ENCODE data around the gene FCAMR.

FCAMR gene

GRCh38 chr1:206982216-206982615 is 12.0 kb upstream of the FCAMR start:
- H3K4me3 ChIP-seq (ENCODE audit: low read length), result no peak overlapping the region
- no peaks in the 10 kb centered on the region for H3K36me3 ChIP-seq (ENCODE audit: insufficient read depth, low read length)
- H3K27me3 ChIP-seq (ENCODE audit: insufficient read depth, low read length), result peaks cover 18% of the 10 kb centered on the region
- H3K9me3 ChIP-seq (ENCODE audit: low read length), result no peaks in the 10 kb centered on the region
- no peak overlapping the region for H2AFZ ChIP-seq (ENCODE audit: low read depth, low read length)
- no peaks in the 10 kb centered on the region for H3K4me1 ChIP-seq (ENCODE audit: insufficient read depth, low read length)

- H3K9me3 ChIP-seq (ENCODE audit: low read length), result no peaks in the 10 kb centered on the region
- no peaks in the 10 kb centered on the region for H3K27me3 ChIP-seq (ENCODE audit: insufficient read depth, low read length)
- no peak overlapping the region for H3K4me3 ChIP-seq (ENCODE audit: low read length)
- no peak overlapping the region for H2AFZ ChIP-seq (ENCODE audit: low read depth, low read length)
- H3K4me1 ChIP-seq (ENCODE audit: insufficient read depth, low read length), result no peaks in the 10 kb centered on the region
- no peaks in the 10 kb centered on the region for H3K36me3 ChIP-seq (ENCODE audit: insufficient read depth, low read length)
Observed at GRCh38 chr1:206979379-206980043, 9.3 kb upstream of the FCAMR start.

- no peak overlapping the region for H3K4me3 ChIP-seq (ENCODE audit: low read length)
- H3K36me3 ChIP-seq (ENCODE audit: insufficient read depth, low read length), result no peaks in the 10 kb centered on the region
- no peaks in the 10 kb centered on the region for H3K4me1 ChIP-seq (ENCODE audit: insufficient read depth, low read length)
- no peak overlapping the region for H2AFZ ChIP-seq (ENCODE audit: low read depth, low read length)
- no peaks in the 10 kb centered on the region for H3K27me3 ChIP-seq (ENCODE audit: insufficient read depth, low read length)
- H3K9me3 ChIP-seq (ENCODE audit: low read length), result no peaks in the 10 kb centered on the region
Observed at GRCh38 chr1:206978259-206978658, 8.0 kb upstream of the FCAMR start.

GRCh38 chr1:206975306-206975705 is 5.0 kb upstream of the FCAMR start:
- H3K4me1 ChIP-seq (ENCODE audit: insufficient read depth, low read length), result no peaks in the 10 kb centered on the region
- H3K4me3 ChIP-seq (ENCODE audit: low read length), result no peak overlapping the region
- peaks cover 2% of the 10 kb centered on the region for H3K27me3 ChIP-seq (ENCODE audit: insufficient read depth, low read length)
- H3K36me3 ChIP-seq (ENCODE audit: insufficient read depth, low read length), result no peaks in the 10 kb centered on the region
- H2AFZ ChIP-seq (ENCODE audit: low read depth, low read length), result no peak overlapping the region
- H3K9me3 ChIP-seq (ENCODE audit: low read length), result no peaks in the 10 kb centered on the region

GRCh38 chr1:206974140-206974539 is 3.9 kb upstream of the FCAMR start:
- Histone ChIP-seq H2AFZ (ENCODE audit: low read depth, low read length) (no peak overlapping the region), H3K4me3 (ENCODE audit: low read length) (no peak overlapping the region), H3K27me3 (ENCODE audit: insufficient read depth, low read length) (peaks cover 5% of the 10 kb centered on the region), H3K4me1 (ENCODE audit: insufficient read depth, low read length) (no peaks in the 10 kb centered on the region), H3K9me3 (ENCODE audit: low read length) (no peaks in the 10 kb centered on the region), H3K36me3 (ENCODE audit: insufficient read depth, low read length) (no peaks in the 10 kb centered on the region)

GRCh38 chr1:206972728-206973127 is 2.5 kb upstream of the FCAMR start:
- H3K36me3 ChIP-seq (ENCODE audit: insufficient read depth, low read length), result no peaks in the 10 kb centered on the region
- H3K4me3 ChIP-seq (ENCODE audit: low read length), result no peak overlapping the region
- H3K4me1 ChIP-seq (ENCODE audit: insufficient read depth, low read length), result no peaks in the 10 kb centered on the region
- H2AFZ ChIP-seq (ENCODE audit: low read depth, low read length), result no peak overlapping the region
- H3K9me3 ChIP-seq (ENCODE audit: low read length), result no peaks in the 10 kb centered on the region
- H3K27me3 ChIP-seq (ENCODE audit: insufficient read depth, low read length), result peaks cover 5% of the 10 kb centered on the region

- Histone ChIP-seq H3K36me3 (ENCODE audit: insufficient read depth, low read length) (no peaks in the 10 kb centered on the region), H3K9me3 (ENCODE audit: low read length) (no peaks in the 10 kb centered on the region), H3K27me3 (ENCODE audit: insufficient read depth, low read length) (peaks cover 5% of the 10 kb centered on the region), H3K4me3 (ENCODE audit: low read length) (no peak overlapping the region), H2AFZ (ENCODE audit: low read depth, low read length) (no peak overlapping the region), H3K4me1 (ENCODE audit: insufficient read depth, low read length) (no peaks in the 10 kb centered on the region)
Observed at GRCh38 chr1:206971029-206971655, 882 bp upstream of the FCAMR start.

GRCh38 chr1:206969090-206969489 is 1.2 kb downstream of the FCAMR start:
- no peak overlapping the region for H2AFZ ChIP-seq (ENCODE audit: low read depth, low read length)
- H3K27me3 ChIP-seq (ENCODE audit: insufficient read depth, low read length), result peaks cover 5% of the 10 kb centered on the region
- H3K9me3 ChIP-seq (ENCODE audit: low read length), result no peaks in the 10 kb centered on the region
- no peaks in the 10 kb centered on the region for H3K36me3 ChIP-seq (ENCODE audit: insufficient read depth, low read length)
- no peak overlapping the region for H3K4me3 ChIP-seq (ENCODE audit: low read length)
- H3K4me1 ChIP-seq (ENCODE audit: insufficient read depth, low read length), result no peaks in the 10 kb centered on the region

GRCh38 chr1:206967096-206967849 is 3.0 kb downstream of the FCAMR start:
- Histone ChIP-seq H3K4me3 (ENCODE audit: low read length) (no peak overlapping the region), H3K4me1 (ENCODE audit: insufficient read depth, low read length) (no peaks in the 10 kb centered on the region), H3K9me3 (ENCODE audit: low read length) (no peaks in the 10 kb centered on the region), H2AFZ (ENCODE audit: low read depth, low read length) (no peak overlapping the region), H3K36me3 (ENCODE audit: insufficient read depth, low read length) (no peaks in the 10 kb centered on the region), H3K27me3 (ENCODE audit: insufficient read depth, low read length) (peaks cover 5% of the 10 kb centered on the region)

GRCh38 chr1:206965781-206966180 is 4.5 kb downstream of the FCAMR start:
- Histone ChIP-seq H3K4me3 (ENCODE audit: low read length) (no peak overlapping the region), H2AFZ (ENCODE audit: low read depth, low read length) (no peak overlapping the region), H3K27me3 (ENCODE audit: insufficient read depth, low read length) (peaks cover 3% of the 10 kb centered on the region), H3K36me3 (ENCODE audit: insufficient read depth, low read length) (no peaks in the 10 kb centered on the region), H3K9me3 (ENCODE audit: low read length) (no peaks in the 10 kb centered on the region), H3K4me1 (ENCODE audit: insufficient read depth, low read length) (no peaks in the 10 kb centered on the region)

- no peaks in the 10 kb centered on the region for H3K9me3 ChIP-seq (ENCODE audit: low read length)
- H3K36me3 ChIP-seq (ENCODE audit: insufficient read depth, low read length), result no peaks in the 10 kb centered on the region
- H3K4me3 ChIP-seq (ENCODE audit: low read length), result no peak overlapping the region
- no peaks in the 10 kb centered on the region for H3K27me3 ChIP-seq (ENCODE audit: insufficient read depth, low read length)
- H2AFZ ChIP-seq (ENCODE audit: low read depth, low read length), result no peak overlapping the region
- no peaks in the 10 kb centered on the region for H3K4me1 ChIP-seq (ENCODE audit: insufficient read depth, low read length)
Observed at GRCh38 chr1:206963740-206964139, 6.5 kb downstream of the FCAMR start.

- no peaks in the 10 kb centered on the region for H3K9me3 ChIP-seq (ENCODE audit: low read length)
- H3K4me1 ChIP-seq (ENCODE audit: insufficient read depth, low read length), result no peaks in the 10 kb centered on the region
- no peaks in the 10 kb centered on the region for H3K36me3 ChIP-seq (ENCODE audit: insufficient read depth, low read length)
- H3K4me3 ChIP-seq (ENCODE audit: low read length), result no peak overlapping the region
- no peaks in the 10 kb centered on the region for H3K27me3 ChIP-seq (ENCODE audit: insufficient read depth, low read length)
- H2AFZ ChIP-seq (ENCODE audit: low read depth, low read length), result no peak overlapping the region
Observed at GRCh38 chr1:206963119-206963712, 7.0 kb downstream of the FCAMR start.

GRCh38 chr1:206962272-206962671 is 8.0 kb downstream of the FCAMR start:
- no peaks in the 10 kb centered on the region for H3K9me3 ChIP-seq (ENCODE audit: low read length)
- H2AFZ ChIP-seq (ENCODE audit: low read depth, low read length), result no peak overlapping the region
- H3K4me3 ChIP-seq (ENCODE audit: low read length), result no peak overlapping the region
- H3K36me3 ChIP-seq (ENCODE audit: insufficient read depth, low read length), result no peaks in the 10 kb centered on the region
- no peaks in the 10 kb centered on the region for H3K27me3 ChIP-seq (ENCODE audit: insufficient read depth, low read length)
- H3K4me1 ChIP-seq (ENCODE audit: insufficient read depth, low read length), result no peaks in the 10 kb centered on the region
